ENCODE results near the gene CPNE4.

Gene CPNE4

DNA sequence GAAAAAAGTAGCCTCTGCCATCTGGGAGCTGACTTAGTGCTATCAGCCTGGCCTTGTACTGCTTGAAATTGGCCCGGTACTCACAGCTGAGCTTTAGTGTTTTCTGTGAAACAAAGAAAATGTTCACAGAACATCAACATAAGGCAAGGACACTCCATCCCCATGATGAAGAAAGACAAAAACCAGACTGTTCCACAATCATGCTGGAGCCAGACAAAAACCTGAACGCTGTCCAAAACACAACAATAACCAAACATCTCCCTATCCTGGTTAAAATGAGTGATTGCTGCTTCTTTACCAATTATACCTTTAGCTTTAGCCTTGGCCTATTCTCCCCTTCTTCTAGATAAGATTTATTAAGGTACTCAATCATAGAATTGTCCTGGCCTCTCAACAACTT, 153.9 kb downstream of the CPNE4 start:
- no peak for DNase-seq (ENCODE audit: low read depth)

DNA sequence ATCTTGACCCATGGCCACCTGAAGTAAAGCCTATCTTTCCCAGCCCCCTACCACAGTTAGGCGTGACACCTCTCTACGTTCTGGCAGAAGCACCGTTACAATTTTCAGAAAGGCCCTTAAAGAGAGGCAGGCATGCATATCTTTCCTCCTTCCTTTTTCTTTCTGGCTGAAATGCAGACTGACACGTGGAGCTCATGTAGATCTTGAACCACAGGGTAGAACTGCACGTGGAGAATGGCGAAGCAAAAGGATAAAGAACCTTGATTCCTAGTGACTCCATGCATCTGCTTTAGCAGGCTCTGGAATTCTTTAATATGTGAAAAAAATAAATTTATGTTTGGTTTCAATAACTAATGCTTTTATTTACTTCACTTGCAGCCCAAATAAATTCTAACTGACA, 166.6 kb downstream of the CPNE4 start:
- DNase-seq (ENCODE audit: low read depth), result no peak

DNA sequence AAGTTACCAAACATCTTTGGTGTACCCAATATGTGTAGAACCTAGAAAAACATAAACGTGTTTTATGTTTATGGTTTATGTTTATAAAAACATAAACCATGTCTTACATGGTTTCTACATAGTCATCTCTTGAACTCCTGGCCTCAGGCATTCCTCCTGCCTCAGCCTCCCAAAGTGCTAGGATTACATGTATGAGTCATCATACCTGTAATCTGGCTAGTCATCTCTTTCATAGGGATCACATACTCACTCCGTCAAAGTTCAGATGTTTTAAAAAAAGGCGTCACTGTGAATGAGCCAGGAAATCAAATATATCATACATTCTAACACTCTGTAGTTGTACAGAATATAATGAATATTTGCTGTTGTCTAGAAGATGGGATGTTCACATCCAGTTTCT, 178.6 kb downstream of the CPNE4 start:
- no peak for DNase-seq (ENCODE audit: low read depth)

DNA sequence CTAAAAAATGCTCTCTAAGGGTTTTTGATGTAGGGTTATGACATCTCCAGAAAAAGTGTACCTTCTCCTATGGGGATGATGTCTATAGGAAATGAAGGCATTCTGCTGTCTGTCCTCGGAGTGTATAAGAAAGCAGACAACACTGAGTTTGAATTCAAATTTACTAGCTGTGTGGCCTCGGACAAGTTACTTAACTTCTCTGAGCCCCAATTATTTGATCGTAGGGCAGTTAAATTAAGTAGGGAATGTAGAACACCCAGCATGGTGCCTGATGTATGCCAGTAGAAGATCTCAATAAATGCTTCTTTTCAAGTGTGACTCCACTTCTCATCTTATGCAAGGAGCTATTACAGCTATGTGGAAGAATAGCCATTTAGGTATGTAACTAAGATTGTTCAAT, 184.6 kb downstream of the CPNE4 start:
- DNase-seq (ENCODE audit: low read depth), result no peak

DNA sequence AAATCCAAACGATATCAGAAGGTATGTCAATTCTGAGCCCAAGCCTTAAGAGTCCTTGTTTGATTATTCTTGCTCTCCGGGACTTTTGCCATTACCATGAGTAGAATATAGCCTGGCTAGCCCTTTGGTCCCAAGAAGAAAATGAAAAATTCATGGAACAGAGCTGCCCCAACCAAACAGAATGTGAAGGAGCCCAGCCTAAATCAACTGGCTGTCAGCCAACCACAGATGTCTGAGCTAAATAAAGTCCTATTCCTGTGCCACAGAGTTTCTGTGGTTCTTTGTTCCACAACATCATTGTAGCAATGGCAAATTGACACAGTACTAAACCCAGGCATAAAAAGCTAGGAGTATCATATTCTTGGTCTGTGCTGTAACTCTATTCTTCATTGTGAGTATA, 185.2 kb downstream of the CPNE4 start:
- DNase-seq (ENCODE audit: low read depth), result no peak

DNA sequence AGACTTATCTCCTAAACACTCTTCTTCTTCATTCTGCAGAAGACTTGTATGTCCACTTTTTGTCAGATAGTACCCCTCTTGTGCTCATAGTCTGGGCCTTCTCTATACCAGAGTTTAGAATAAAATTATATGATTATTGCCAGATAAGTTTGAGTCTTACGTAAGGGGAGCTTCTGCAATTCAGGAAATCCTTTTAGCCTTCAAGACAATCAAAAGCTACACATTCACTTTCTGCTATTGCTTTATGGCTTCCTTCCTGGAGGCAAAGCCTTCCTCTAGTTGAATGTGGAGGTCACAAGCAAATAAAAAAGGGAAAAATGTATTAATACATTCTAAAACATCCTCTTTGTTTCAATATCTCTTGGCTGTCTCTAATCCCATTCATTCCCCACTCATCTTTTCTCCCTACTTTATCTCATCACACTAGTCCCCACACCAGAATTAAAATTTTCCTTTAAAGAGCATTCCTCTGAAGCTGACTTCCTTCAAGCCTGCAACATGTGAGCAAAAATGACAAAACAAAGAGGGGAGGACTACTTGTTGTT, 186.8 kb downstream of the CPNE4 start:
- DNase-seq (ENCODE audit: low read depth), result no peak

DNA sequence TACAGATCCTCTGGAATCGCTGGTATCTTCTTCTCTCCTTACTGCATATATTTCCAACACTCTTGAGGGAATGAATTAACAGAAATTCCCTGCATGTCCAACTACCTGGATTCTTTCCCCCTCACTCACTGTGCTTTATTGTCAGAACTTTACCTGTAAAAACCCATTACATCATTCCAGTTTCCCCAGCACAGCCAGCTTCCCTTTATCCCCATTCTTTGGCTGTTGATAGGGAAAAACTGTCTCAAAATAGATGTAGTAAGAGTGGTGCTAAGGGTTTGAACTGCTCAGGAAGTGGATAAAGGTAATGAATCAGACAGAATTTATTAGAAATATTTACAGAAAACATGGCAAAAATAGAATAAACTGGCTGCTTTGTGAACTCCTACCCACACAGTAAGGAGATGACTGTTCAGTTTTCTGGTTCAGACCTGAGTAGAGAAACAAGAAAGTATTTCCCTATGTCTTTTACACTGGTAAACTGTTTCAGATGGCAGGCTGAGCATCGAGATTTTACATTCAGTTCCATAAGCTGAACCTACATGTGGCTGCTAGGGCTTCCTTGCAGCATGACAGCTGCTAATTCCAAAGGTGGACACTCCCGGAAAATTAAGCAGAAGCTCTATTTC, 188.4 kb downstream of the CPNE4 start:
- no peak for DNase-seq (ENCODE audit: low read depth)

DNA sequence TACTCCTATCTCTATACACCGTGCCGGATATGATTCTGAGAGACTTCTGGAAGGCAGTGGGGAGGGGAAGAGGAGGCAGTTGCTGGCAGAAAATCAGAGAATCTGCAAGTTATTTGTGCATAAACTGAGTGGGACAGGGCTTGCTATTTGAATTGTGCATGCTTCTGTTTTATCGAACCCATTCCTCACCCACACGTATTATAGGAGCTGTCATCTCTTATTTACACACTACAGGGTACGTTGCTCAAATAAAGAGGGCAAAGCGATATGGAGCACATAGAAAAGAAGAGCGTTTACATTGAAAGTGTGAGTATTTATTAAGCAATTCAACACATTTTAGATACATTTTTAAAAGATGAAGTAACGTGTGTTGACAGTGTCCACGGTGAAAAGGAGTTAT, 191.6 kb downstream of the CPNE4 start:
- no peak for DNase-seq (ENCODE audit: low read depth)

DNA sequence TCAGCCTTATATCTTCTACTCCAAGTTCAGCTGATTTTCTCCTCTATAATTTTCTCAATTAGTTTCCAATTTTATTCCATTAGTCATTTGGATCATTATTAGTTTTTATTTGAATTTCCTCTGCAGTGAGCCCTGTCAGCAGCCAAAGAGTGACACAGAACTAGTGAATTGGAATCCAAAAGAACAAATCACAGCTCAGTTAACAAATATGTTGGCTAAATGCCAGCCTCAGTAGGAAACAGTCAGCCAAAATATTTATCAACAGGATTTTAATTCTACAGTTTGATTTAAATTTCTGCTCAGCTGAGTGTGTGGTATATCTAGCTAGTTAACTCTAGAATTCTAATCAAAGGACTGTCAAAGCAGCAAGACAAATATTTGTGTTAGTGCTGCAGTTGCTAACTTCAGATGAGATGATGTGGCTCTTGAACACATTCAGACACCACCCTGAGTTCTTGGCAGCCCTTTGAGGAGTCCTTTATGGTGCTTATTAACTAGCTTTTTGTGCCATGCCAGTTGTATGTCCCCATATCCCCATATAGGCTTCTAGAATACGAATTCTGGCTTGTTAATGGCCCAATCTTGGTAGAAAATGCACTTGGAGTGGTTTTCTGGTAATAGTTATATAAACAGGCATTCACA, 194.5 kb downstream of the CPNE4 start:
- DNase-seq (ENCODE audit: low read depth), result peak; percentile 3

DNA sequence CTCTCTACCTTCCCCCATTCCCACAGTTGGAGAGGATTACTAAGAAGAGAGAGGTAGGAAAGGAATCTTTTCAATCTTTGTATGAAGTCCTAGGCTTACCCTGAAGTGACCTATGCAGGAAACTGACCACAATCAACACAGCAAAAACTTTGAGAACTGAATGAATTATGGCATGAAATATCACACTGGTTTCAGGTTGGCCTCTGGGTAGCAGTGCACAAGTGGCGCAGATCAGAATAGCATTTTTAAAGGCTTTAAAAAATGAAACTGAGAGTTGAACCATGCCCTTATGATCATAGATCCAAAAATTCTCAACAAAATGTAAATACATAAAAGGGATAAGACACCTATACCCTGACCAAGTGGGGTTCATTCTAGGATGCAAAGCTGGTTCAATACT, 198.9 kb downstream of the CPNE4 start:
- no peak for DNase-seq (ENCODE audit: low read depth)

DNA sequence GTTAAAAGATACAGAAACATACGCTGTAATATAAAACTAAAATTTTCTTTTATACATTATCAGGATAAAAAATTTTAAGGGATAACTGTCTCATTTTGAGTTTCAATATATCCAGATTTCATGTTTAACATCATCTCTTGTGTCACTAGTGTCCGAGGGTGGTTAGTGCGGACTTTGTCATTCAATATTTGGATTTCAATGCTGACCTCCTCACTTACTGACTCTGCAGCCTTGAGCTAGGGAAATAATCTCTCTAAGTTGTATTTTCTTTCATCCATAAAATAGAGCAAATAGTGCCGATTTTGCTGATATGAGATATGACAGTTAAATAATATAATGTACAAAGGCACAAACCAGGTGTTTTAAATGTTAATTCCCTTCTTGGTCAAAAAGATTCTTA, 203.2 kb downstream of the CPNE4 start:
- no peak for DNase-seq (ENCODE audit: low read depth)

DNA sequence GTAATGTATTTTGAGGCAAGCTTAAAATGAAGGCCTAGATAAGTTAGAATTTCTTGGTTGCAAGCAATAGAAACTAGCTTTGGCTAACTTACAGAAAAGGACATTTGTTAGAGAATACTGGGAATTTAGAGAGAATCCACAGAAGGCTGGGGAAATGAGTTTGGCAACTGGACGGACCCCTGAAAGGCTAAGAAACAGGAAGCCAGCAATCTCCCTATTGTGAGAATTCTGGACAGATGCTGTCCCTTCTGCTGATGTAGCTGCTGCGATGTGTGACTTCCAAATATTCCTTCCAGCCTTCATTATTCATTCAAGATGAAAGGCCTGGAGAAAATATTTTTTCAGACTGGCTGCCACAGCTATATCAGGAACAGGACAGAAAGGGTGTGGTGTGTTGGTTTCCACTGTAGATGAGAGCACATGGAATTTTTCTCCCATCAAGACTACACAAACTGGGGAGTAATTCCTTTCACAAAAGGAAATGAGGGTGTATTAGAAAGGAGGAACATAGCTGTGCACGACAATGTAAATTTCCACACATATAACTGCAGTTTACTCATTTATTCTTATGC, 213.5 kb downstream of the CPNE4 start:
- no peak for DNase-seq (ENCODE audit: low read depth)

DNA sequence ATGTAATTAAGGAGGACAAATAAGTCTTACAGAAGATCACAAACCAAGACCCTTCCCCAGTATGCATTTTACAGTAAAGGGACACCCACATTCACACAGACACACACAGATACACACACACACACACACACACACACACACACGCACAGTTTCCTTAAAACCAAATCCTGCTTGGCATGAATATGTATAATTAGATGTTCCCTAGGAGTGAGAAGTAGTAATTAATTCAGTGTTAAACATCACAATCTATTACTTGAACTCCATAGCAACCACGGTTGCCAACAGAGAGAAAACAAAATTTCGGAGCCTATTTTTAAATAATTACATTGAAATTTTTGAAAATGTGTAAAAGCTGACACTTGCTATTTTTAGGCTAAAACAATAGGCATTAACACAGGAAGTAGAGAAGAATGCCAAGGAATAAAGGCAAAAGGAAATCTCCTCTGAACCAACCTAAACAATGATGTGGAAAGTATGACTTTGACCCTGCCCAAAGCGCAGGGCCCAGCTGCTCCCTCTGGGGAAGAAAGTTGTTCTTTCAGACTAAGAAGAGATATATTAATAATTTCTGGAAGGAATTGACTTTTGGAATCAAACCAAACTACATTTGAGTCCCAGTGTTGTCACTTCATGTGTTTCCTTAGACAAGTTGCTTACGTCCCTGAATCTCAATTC, 215.3 kb downstream of the CPNE4 start:
- DNase-seq (ENCODE audit: low read depth), result no peak

DNA sequence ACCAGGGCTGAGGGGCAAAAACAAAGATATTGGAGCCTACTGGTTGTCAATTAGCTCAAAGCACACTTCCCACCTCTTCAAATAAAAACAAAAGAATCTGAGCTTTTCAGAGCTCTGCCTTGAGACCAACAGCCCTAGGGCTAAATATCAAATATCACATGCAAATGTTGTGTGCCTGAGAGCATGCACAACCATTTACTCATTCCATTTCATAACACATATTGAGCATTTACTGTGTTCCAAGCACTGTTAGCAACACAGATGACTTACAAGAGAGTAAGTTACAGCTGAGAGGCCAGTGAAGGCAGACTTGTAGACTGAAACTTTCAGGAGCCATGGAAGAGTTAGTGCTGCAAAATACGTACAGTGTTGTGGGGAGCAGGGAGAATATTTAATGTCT, 222.4 kb downstream of the CPNE4 start:
- DNase-seq (ENCODE audit: low read depth), result no peak

DNA sequence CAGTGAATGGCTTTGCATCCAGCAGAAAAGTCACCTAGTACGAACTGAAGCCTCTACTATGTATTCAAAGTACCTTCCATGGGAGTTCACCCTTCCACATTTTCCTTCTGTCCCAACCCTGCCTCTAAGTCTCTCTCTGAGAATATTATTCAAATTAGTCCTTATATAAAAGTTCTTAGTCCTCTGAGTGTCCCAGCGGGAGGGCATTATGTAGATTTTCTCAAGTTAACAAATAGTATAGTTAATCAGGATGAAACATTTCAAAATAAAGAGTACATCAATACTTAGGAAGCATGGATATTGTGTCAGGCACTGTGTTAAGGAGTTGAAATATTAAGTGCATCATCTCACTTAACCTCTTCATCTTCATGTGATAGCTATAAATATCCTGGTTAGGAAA, 223.3 kb downstream of the CPNE4 start:
- DNase-seq (ENCODE audit: low read depth), result no peak

DNA sequence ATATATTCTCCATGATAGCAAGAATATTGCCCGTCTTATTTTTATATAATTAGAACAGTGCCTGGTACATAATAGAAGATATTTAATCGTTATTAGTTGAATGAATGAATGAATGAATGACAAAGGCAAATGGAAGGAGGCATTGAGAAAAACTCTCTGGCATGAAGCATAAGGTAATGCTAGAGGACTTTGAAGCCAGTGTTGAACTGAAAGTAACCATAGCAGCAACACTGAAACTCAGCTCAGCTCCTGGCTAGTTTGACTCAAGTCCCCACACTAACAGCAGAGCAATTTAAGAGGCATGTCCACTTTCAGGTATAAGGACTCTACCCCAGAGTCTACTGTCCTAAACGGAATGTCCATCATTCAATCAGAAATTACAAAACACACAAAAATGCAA, 227.0 kb downstream of the CPNE4 start:
- no peak for DNase-seq (ENCODE audit: low read depth)

DNA sequence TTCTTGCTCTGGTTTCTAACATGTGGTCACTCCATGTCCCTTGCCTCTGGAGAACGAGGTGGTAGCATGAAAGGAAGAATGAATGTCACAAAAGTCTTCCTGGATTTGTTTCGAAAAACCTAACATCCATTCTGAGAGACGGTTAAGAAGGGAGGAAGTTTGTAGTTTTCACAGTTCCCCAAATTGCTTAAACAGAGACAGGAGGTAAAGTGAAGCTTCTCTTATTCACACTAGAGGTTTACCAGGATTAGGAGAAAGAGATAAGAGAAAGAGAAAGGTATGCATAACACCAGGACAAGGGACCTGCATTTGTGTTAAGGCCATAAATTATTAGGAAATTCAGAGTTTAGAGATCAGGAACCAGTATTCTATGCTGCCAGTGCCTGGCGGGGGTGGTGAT, 228.1 kb downstream of the CPNE4 start:
- no peak for DNase-seq (ENCODE audit: low read depth)

DNA sequence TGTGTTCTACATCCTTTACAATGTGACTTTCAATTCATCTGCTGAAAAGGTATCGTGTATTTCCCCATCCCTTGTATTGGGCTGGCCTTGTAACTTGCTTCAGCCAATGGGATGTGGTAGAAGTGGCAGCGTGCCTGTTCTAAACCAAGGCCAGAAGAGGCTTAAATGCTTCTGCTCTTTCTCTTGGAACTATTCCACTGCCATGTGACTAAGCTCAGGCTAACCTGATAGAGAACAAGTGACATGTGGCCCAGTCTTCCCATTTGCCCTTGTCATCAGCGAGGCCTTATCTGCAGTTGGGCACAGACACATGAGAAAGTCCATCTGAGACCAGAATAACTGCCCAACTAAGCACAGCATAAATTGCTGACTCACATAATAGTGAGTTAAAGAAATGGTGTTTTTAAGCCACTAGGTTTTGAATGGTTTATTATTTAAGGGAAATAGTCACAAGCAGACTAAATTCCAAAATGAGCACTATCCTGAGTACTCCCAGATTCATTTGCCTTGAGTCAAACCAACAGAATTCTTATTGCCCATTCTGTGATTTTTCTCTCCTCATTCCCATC, 230.2 kb downstream of the CPNE4 start:
- no peak for DNase-seq (ENCODE audit: low read depth)

DNA sequence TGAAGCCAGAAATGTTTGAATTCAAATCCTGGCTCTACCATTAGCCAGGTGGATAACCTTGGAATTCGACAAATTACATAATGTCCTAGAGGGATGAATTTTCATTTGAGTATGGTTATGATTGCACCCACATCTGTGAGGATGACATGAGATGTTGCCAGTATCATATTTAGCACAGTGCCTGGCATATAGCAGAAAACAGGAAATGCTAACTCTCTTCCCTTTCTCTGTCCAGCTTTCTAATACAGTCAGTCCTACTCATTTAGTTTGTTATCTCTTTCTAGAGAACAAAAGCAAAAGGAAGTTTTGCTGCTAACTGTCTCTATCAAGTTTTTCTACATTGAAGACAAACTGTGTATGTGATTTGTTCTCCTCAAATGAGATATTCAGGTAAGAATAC, 231.7 kb downstream of the CPNE4 start:
- no peak for DNase-seq (ENCODE audit: low read depth)

DNA sequence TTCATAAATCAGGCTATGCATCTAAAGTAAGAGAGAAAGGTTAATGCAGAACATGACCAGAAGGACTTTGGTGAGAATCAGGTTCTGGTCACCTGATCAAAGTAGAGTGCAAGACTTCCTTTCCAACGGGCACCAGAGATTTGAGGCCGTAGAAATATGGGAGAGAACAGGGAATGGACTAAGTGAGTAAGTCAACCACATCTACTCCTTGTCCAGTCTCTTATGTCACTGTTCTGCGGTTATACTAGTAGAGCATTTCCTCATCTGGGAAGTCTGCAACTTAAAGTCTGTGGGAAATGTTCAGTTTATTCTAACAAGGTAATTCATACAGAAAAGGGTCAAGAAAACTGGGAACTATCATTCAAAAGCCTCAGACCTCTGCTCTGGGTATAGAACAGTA, 232.8 kb downstream of the CPNE4 start:
- no peak for DNase-seq (ENCODE audit: low read depth)

DNA sequence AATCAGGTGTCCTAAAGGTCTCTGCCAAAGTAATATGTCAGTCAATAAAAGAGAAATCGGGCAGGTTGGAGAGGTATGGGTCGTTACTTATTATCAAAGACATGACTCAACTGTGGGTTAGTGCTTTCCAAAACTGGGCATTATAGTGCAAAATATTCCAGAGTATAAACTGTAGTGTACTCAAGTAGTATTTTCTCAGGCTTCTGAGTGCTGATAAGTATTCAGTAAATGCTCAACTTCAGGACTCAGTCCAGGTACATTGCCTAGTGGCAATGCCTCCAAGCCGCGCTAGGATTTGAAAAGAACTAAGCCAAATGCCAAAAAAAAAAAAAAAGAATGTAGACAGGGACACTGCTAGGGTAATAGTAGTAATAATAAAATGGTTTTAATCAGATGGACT, 233.2 kb downstream of the CPNE4 start:
- no peak for DNase-seq (ENCODE audit: low read depth)

DNA sequence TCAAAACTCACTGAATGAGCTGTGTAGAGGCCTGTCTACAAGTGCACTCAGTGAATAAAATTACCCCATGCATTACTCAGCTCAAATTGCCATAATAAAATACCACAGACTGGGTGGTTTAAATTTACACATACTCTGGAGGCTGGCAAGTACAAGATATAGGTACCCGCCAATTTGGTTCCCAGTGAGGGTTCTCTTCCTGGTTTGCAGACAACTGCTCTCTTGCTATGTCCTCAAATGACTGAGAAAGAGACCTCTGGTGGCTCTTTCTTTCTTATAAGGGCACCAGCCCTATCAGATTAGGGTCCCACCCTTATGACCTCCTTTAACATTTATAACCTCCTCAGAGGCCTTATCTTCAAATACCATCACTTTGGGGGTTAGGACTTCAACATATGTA, 237.0 kb downstream of the CPNE4 start:
- DNase-seq (ENCODE audit: low read depth), result no peak

Measured in non-pigmented ciliary epithelial cell (primary cell).